H9 (cell line): ENCODE results near the gene RERE. TPM values are rescaled to one million over a fixed set of nuclear protein-coding genes. Genes with fewer than 3 reads are reported as not detected.

Experiments used
- DNase-seq: peaks from one replicate; pipeline ENCODE4 v3.0.0-alpha.2; 2017
- H2AFZ ChIP-seq: one replicate; pipeline ENCODE4 v1.6.1; 2013; ENCODE audit warnings: mild to moderate bottlenecking, low read length, control low read depth, moderate library complexity
- H2AK5ac ChIP-seq: 2 replicates; pipeline ENCODE4 v1.6.1; 2013; ENCODE audit warnings: low read length, control low read depth, mixed read lengths; ENCODE audit not compliant: insufficient read length
- H2BK120ac ChIP-seq: one replicate; pipeline ENCODE4 v1.6.1; 2013; ENCODE audit warnings: low read depth, mild to moderate bottlenecking, low read length, control low read depth, inconsistent platforms; ENCODE audit not compliant: poor library complexity, severe bottlenecking
- H2BK12ac ChIP-seq: 2 replicates; pipeline ENCODE4 v1.6.1; 2013; ENCODE audit warnings: low read length, control low read depth, mixed read lengths, low read depth; ENCODE audit not compliant: insufficient read length
- H2BK15ac ChIP-seq: 2 replicates; pipeline ENCODE4 v1.6.1; 2013; ENCODE audit warnings: low read depth, low read length, control low read depth
- H2BK20ac ChIP-seq: one replicate; pipeline ENCODE4 v1.6.1; 2013; ENCODE audit warnings: low read depth, mild to moderate bottlenecking, low read length, control low read depth, inconsistent platforms; ENCODE audit not compliant: poor library complexity, severe bottlenecking
- H2BK5ac ChIP-seq: 2 replicates; pipeline ENCODE4 v1.6.1; 2013; ENCODE audit warnings: low read length, control low read depth, mixed read lengths; ENCODE audit not compliant: insufficient read length
- H3K14ac ChIP-seq: 2 replicates; pipeline ENCODE4 v1.6.1; 2013; ENCODE audit warnings: low read length, control low read depth; ENCODE audit not compliant: insufficient read depth
- H3K18ac ChIP-seq: 2 replicates; pipeline ENCODE4 v1.6.1; 2013; ENCODE audit warnings: low read depth, mild to moderate bottlenecking, mixed read lengths, low read length, control low read depth; ENCODE audit not compliant: insufficient read length
- H3K23ac ChIP-seq: 2 replicates; pipeline ENCODE4 v1.6.1; 2013; ENCODE audit warnings: low read length, control low read depth, mixed read lengths, low read depth; ENCODE audit not compliant: insufficient read length
- H3K23me2 ChIP-seq: 2 replicates; pipeline ENCODE4 v1.6.1; 2013; ENCODE audit warnings: low read depth, mild to moderate bottlenecking, mixed read lengths, low read length, control low read depth; ENCODE audit not compliant: insufficient read length, poor library complexity, severe bottlenecking
- H3K27ac ChIP-seq: 2 replicates; pipeline ENCODE4 v1.5.1; 2013; ENCODE audit warnings: low read length, control low read depth, mixed read lengths, low read depth; ENCODE audit not compliant: insufficient read length
- H3K27me3 ChIP-seq: 2 replicates; pipeline ENCODE4 v1.6.1; 2013; ENCODE audit warnings: low read length, control low read depth, inconsistent platforms; ENCODE audit not compliant: insufficient read depth
- H3K4ac ChIP-seq: 2 replicates; pipeline ENCODE4 v1.6.1; 2013; ENCODE audit warnings: low read depth, mild to moderate bottlenecking, control low read depth, inconsistent platforms, low read length, moderate library complexity
- H3K4me1 ChIP-seq: 2 replicates; pipeline ENCODE4 v1.6.1; 2013; ENCODE audit warnings: low read length, control low read depth, inconsistent platforms; ENCODE audit not compliant: insufficient read depth
- H3K4me2 ChIP-seq: 2 replicates; pipeline ENCODE4 v1.6.1; 2013; ENCODE audit warnings: low read length, control low read depth, mixed read lengths; ENCODE audit not compliant: insufficient read length, insufficient read depth
- H3K56ac ChIP-seq: 2 replicates; pipeline ENCODE4 v1.6.1; 2013; ENCODE audit warnings: low read depth, mild to moderate bottlenecking, mixed read lengths, low read length, control low read depth; ENCODE audit not compliant: insufficient read length
- H3K79me1 ChIP-seq: 2 replicates; pipeline ENCODE4 v1.6.1; 2013; ENCODE audit warnings: low read depth, mild to moderate bottlenecking, moderate library complexity, low read length, control low read depth, inconsistent platforms; ENCODE audit not compliant: insufficient read depth, poor library complexity, severe bottlenecking
- H3K79me2 ChIP-seq: 2 replicates; pipeline ENCODE4 v1.6.1; 2013; ENCODE audit warnings: low read length, control low read depth, inconsistent platforms; ENCODE audit not compliant: insufficient read depth
- H3K9ac ChIP-seq: 2 replicates; pipeline ENCODE4 v1.6.1; 2013; ENCODE audit warnings: low read length, control low read depth, mixed read lengths; ENCODE audit not compliant: insufficient read length; ENCODE audit errors: extremely low read depth
- H3K9me3 ChIP-seq: one replicate; pipeline ENCODE4 v1.6.1; 2013; ENCODE audit warnings: low read depth, low read length, inconsistent platforms; ENCODE audit not compliant: control insufficient read depth
- H3T11ph ChIP-seq: one replicate; pipeline ENCODE4 v1.6.1; 2013; ENCODE audit warnings: mild to moderate bottlenecking, low read length, control low read depth, inconsistent platforms
- H4K20me1 ChIP-seq: one replicate; pipeline ENCODE4 v1.6.1; 2013; ENCODE audit not compliant: control insufficient read depth, insufficient read length, insufficient read depth
- H4K5ac ChIP-seq: 2 replicates; pipeline ENCODE4 v1.6.1; 2013; ENCODE audit warnings: low read depth, mild to moderate bottlenecking, mixed read lengths, low read length, control low read depth; ENCODE audit not compliant: insufficient read length
- H4K8ac ChIP-seq: replicated peaks from 2 replicates; pipeline ENCODE4 v1.6.1; 2013; ENCODE audit warnings: low read length, control low read depth, mixed read lengths, low read depth; ENCODE audit not compliant: insufficient read length
- H4K91ac ChIP-seq: 2 replicates; pipeline ENCODE4 v1.6.1; 2013; ENCODE audit warnings: low read depth, mild to moderate bottlenecking, moderate library complexity, mixed read lengths, low read length, control low read depth; ENCODE audit not compliant: insufficient read length
- H3K27ac Mint-ChIP-seq, 3 experiments: 2 replicates in 2 of 3; 3 replicates in 1 of 3; pipeline ENCODE4 v1.8.0; 2020 to 2021; ENCODE audit warnings: mixed read lengths in 3 of 3, mild to moderate bottlenecking in 1 of 3, moderate library complexity in 1 of 3
- H3K27me3 Mint-ChIP-seq: 2 replicates; pipeline ENCODE4 v1.8.0; 2021; ENCODE audit warnings: low read depth, mild to moderate bottlenecking, moderate library complexity, mixed read lengths
- H3K36me3 Mint-ChIP-seq, 3 experiments: 2 replicates in 2 of 3; 3 replicates in 1 of 3; pipeline ENCODE4 v1.8.0; 2020 to 2021; ENCODE audit warnings: low read depth in 3 of 3, mixed read lengths in 3 of 3; ENCODE audit not compliant: insufficient read depth in 1 of 3
- H3K4me1 Mint-ChIP-seq, 2 experiments: 2 replicates each; pipeline ENCODE4 v1.8.0; 2020; ENCODE audit warnings: mixed read lengths in 2 of 2
- H3K4me3 Mint-ChIP-seq, 2 experiments: 2 replicates in 1 of 2; 3 replicates in 1 of 2; pipeline ENCODE4 v1.8.0; 2020 to 2021; ENCODE audit warnings: mild to moderate bottlenecking in 2 of 2, mixed read lengths in 2 of 2, moderate library complexity in 1 of 2
- H3K9me3 Mint-ChIP-seq, 2 experiments: 2 replicates in 1 of 2; 3 replicates in 1 of 2; pipeline ENCODE4 v1.8.0; 2020; ENCODE audit warnings: mild to moderate bottlenecking in 2 of 2, mixed read lengths in 2 of 2, moderate library complexity in 1 of 2
- WGBS: extraction: QIAGEN DNeasy Blood & Tissue Kit; methylation state at CpG from one replicate; pipeline ENCODE4 v1.1.7; 2013; ENCODE audit warnings: missing lambda C conversion rate, low lambda C conversion rate, mixed read lengths; ENCODE audit not compliant: insufficient read length; ENCODE audit errors: extremely low coverage; 5-methylcytosine and 5-hydroxymethylcytosine counted together
- total RNA-seq: library from RNA; stranded (reverse); gene quantifications from 2 replicates; pipeline ENCODE4 v1.2.1, GENCODE V29; 2021
- TF ChIP-seq, protein P1 (sequence below): fragments of 200-600 bp; sonication (generic); conservative IDR thresholded peaks from 3 replicates; pipeline ENCODE4 v1.8.0; 2021; ENCODE audit warnings: antibody characterized with exemption, mild to moderate bottlenecking

The RERE gene
- total RNA-seq, 1 experiment from 2014 or later = 103 TPM

DNA sequence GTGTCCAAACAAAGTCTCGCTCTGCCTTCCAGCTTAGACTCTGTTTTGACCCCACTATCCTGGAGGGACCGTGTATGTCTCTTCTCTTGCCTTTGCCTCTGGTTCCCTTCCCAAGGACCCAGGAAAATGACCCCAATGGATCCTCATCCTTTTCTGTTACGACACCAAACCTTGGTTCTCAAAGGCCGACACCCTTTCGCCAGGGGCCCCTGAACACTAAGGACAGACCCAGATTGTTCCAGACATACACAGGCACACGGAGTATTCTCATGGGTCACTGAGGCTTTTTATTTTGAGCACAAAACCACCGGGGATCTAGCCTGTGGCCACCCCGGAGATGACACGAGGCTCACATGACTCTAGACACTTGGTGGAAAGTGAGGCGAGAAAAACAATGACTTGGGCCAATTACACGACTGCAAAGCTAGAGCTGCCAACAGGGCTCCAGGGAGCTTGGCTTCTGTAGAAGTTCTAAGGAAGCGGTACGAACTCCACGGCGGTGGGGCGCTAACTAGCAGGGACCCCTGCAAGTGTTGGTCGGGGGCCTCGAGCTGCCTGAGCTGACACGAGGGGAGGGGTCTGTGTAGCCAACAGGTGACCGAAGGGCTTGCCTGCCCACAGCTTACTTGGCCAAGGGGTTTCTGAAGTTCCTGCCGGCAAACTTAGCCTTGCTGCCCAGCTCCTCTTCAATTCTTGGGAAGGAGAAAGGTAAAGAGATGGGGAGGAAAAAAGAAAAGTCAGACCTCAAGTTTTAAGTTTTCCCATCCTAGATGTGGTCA lies 43.5 kb upstream of the RERE start:
- Histone ChIP-seq H4K5ac (no peak overlapping the region), H2BK12ac (no peak overlapping the region), H3K18ac (no peak overlapping the region), H3K27ac (no peak overlapping the region), H4K20me1 (no peaks in the 10 kb centered on the region), H4K91ac (no peak overlapping the region), H3K27me3 (no peaks in the 10 kb centered on the region), H2AFZ (no peak overlapping the region), H4K8ac (no peak overlapping the region), H2BK120ac (no peak overlapping the region), H3K23ac (no peak overlapping the region), H3K56ac (no peak overlapping the region), H3K79me1 (no peaks in the 10 kb centered on the region), H3K4me1 (no peaks in the 10 kb centered on the region), H2AK5ac (no peak overlapping the region), H3K9me3 (no peaks in the 10 kb centered on the region), H3K79me2 (no peaks in the 10 kb centered on the region), H3K4me2 (no peak overlapping the region), H3K4ac (no peak overlapping the region), H2BK5ac (no peak overlapping the region), H2BK20ac (no peak overlapping the region), H3K9ac (no peak overlapping the region), H3T11ph (no peak overlapping the region), H2BK15ac (no peak overlapping the region), H3K14ac (no peak overlapping the region), H3K23me2 (no peaks in the 10 kb centered on the region)
- Mint-ChIP-seq H3K4me1 (peaks cover 32 to 50% of the 10 kb centered on the region in 2 experiments), H3K4me3 (no peak overlapping the region), H3K27ac (peak overlapping the region in 1 of 3 experiments; percentile 93; a peak in 2 of 7 replicates), H3K36me3 (peaks cover 65 to 91% (median 83%) of the 10 kb centered on the region in 3 experiments), H3K9me3 (no peaks in the 10 kb centered on the region), H3K27me3 (no peaks in the 10 kb centered on the region; the same call in 1 of the 2 replicates)
- DNase-seq = no peak
- TF ChIP-seq, protein P1, sequence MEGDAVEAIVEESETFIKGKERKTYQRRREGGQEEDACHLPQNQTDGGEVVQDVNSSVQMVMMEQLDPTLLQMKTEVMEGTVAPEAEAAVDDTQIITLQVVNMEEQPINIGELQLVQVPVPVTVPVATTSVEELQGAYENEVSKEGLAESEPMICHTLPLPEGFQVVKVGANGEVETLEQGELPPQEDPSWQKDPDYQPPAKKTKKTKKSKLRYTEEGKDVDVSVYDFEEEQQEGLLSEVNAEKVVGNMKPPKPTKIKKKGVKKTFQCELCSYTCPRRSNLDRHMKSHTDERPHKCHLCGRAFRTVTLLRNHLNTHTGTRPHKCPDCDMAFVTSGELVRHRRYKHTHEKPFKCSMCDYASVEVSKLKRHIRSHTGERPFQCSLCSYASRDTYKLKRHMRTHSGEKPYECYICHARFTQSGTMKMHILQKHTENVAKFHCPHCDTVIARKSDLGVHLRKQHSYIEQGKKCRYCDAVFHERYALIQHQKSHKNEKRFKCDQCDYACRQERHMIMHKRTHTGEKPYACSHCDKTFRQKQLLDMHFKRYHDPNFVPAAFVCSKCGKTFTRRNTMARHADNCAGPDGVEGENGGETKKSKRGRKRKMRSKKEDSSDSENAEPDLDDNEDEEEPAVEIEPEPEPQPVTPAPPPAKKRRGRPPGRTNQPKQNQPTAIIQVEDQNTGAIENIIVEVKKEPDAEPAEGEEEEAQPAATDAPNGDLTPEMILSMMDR = no peak
- no CpG with 5 or more reads among the region's 21 CpGs for WGBS
